ENCODE results near the gene MYG1. TPM values are rescaled to one million over a fixed set of nuclear protein-coding genes. Genes with fewer than 3 reads are reported as not detected.

MYG1 gene
- polyA plus RNA-seq, 1 of the 3 experiments (the other 2 are of a cell fraction): 101 TPM

GRCh38 chr12:53308276-53308675, 8.8 kb downstream of the MYG1 start:
- ChIA-PET CTCF (interaction anchor here (1.0 to 5.0 kb wide), 4 partner anchors 13 to 95 kb away, joined by 3 to 38 read pairs (median 8); partner anchors contain the start of gene AAAS), POLR2A (interaction anchor here (0.7 to 1.6 kb wide), 4 partner anchors 9 to 166 kb away, joined by 3 to 4 read pairs (median 3); partner anchors contain the start of genes MYG1 and PFDN5)
- Histone ChIP-seq H3K4me3 (ENCODE audit: low read depth in 2 of 2, low read length in 1 of 2) (no peak overlapping the region), H3K9me2 (no peaks in the 10 kb centered on the region), H3K9me3 (no peaks in the 10 kb centered on the region), H3K9ac (no peak overlapping the region), H3K27ac (ENCODE audit: low read depth in 2 of 2, low read length in 1 of 2) (no peak overlapping the region), H3K4me1 (ENCODE audit: control insufficient read depth in 1 of 2, insufficient read depth in 2 of 2, low read depth in 1 of 2, low read length in 1 of 2) (no peaks in the 10 kb centered on the region; a peak in 1 of 4 replicates), H2AFZ (ENCODE audit: low read depth) (no peak overlapping the region), H3K27me3 (ENCODE audit: insufficient read depth) (no peaks in the 10 kb centered on the region), H3K79me2 (ENCODE audit: insufficient read depth) (peaks cover 15% of the 10 kb centered on the region; the same call in 1 of the 2 replicates), H4K20me1 (ENCODE audit: insufficient read depth) (no peaks in the 10 kb centered on the region), H3K36me3 (replicated peaks in 1 of 2; ENCODE audit: control insufficient read depth in 1 of 2, insufficient read depth in 2 of 2, low read length in 1 of 2) (peaks cover 20 to 49% of the 10 kb centered on the region in 2 experiments), H3K4me2 (no peak overlapping the region), H3F3A (replicated peaks; ENCODE audit: insufficient read depth) (no peaks in the 10 kb centered on the region)
- no peak for DNase-seq
- TF ChIP-seq TEAD4 (IDR thresholded peaks at IDR 0.05; ENCODE audit: borderline replicate concordance, insufficient read depth) (no peak), RXRA (IDR thresholded peaks at IDR 0.05; ENCODE audit: borderline replicate concordance, low read depth) (no peak)
- 73% methylated on average over 4 of the region's 4 CpGs for WGBS (ENCODE audit: low lambda C conversion rate)

GRCh38 chr12:53313996-53314395, 14.5 kb downstream of the MYG1 start:
- Histone ChIP-seq H3K27me3 (ENCODE audit: insufficient read depth) (no peaks in the 10 kb centered on the region), H3K79me2 (ENCODE audit: insufficient read depth) (no peaks in the 10 kb centered on the region; the same call in 1 of the 2 replicates), H3K4me1 (ENCODE audit: control insufficient read depth in 1 of 2, insufficient read depth in 2 of 2, low read depth in 1 of 2, low read length in 1 of 2) (no peaks in the 10 kb centered on the region), H4K20me1 (ENCODE audit: insufficient read depth) (no peaks in the 10 kb centered on the region), H3K9me2 (no peaks in the 10 kb centered on the region), H3K9me3 (no peaks in the 10 kb centered on the region), H2AFZ (ENCODE audit: low read depth) (no peak overlapping the region), H3K9ac (no peak overlapping the region), H3K4me3 (ENCODE audit: low read depth in 2 of 2, low read length in 1 of 2) (no peak overlapping the region), H3F3A (replicated peaks; ENCODE audit: insufficient read depth) (no peaks in the 10 kb centered on the region), H3K27ac (ENCODE audit: low read depth in 2 of 2, low read length in 1 of 2) (no peak overlapping the region), H3K36me3 (replicated peaks in 1 of 2; ENCODE audit: control insufficient read depth in 1 of 2, insufficient read depth in 2 of 2, low read length in 1 of 2) (peaks cover 20 to 27% of the 10 kb centered on the region in 2 experiments), H3K4me2 (no peak overlapping the region)
- ChIA-PET POLR2A (no interaction called here), CTCF (interaction anchor here (1.5 to 1.7 kb wide), 2 partner anchors 38 to 215 kb away, joined by 3 to 4 read pairs; no protein-coding TSS in a partner anchor)
- no peak for DNase-seq
- TF ChIP-seq FOXJ3 (CRISPR knock-in tag; IDR thresholded peaks at IDR 0.05) (no peak), RAD21 (IDR thresholded peaks at IDR 0.05; ENCODE audit: low read length) (no peak), TCF12 (IDR thresholded peaks at IDR 0.05) (no peak), GATA2 (CRISPR knock-in tag; IDR thresholded peaks at IDR 0.05) (no peak), EZH2phosphoT487 (IDR thresholded peaks at IDR 0.05; ENCODE audit: borderline replicate concordance, low read depth) (no peak), PBX3 (IDR thresholded peaks at IDR 0.05) (no peak), RXRA (IDR thresholded peaks at IDR 0.05; ENCODE audit: borderline replicate concordance, low read depth) (no peak), SIN3A (IDR thresholded peaks at IDR 0.05; ENCODE audit: borderline replicate concordance, low read depth, low read length) (no peak), YY1 (IDR thresholded peaks at IDR 0.05; ENCODE audit: low read depth) (no peak), SMC3 (IDR thresholded peaks at IDR 0.05; ENCODE audit: low read depth, low read length) (no peak), GABPA (IDR thresholded peaks at IDR 0.05; ENCODE audit: low read depth) (no peak), FOXM1 (IDR thresholded peaks at IDR 0.05; ENCODE audit: low read depth) (no peak), FOSL2 (IDR thresholded peaks at IDR 0.05; ENCODE audit: borderline replicate concordance, low read depth) (no peak)
- WGBS (ENCODE audit: low lambda C conversion rate): 87% methylated on average over 2 of the region's 3 CpGs
